GM12892 (cell line): ENCODE results near the gene HOGA1.

ENCODE experiments used
- POLR2A ChIP-seq: IDR thresholded peaks from 2 replicates; pipeline ENCODE4 v1.6.1; 2011; ENCODE audit warnings: low read depth, low read length, control low read depth
- POLR2AphosphoS5 ChIP-seq: IDR thresholded peaks from 2 replicates; pipeline ENCODE4 v1.6.1; 2011; ENCODE audit warnings: low read depth, low read length, control low read depth
- TAF1 ChIP-seq: IDR thresholded peaks from 2 replicates; pipeline ENCODE4 v1.6.1; 2011; ENCODE audit warnings: low read depth, mild to moderate bottlenecking, control low read depth, low read length, borderline replicate concordance

- no peak for TF ChIP-seq POLR2AphosphoS5
- no peak for TF ChIP-seq TAF1
- no peak for TF ChIP-seq POLR2A
Measured at GRCh38 chr10:97629289-97629688, 45.1 kb downstream of the HOGA1 start.
